ENCODE results near the gene IL32.
A peak's percentile ranks its signal among the peaks of the same experiment; 100 is the strongest.
"Not testable (repeated sequence)": the region's sequence is repeated elsewhere in the genome, so short reads cannot be mapped to it uniquely, and the experiment has no call there.

IL32 gene

DNA sequence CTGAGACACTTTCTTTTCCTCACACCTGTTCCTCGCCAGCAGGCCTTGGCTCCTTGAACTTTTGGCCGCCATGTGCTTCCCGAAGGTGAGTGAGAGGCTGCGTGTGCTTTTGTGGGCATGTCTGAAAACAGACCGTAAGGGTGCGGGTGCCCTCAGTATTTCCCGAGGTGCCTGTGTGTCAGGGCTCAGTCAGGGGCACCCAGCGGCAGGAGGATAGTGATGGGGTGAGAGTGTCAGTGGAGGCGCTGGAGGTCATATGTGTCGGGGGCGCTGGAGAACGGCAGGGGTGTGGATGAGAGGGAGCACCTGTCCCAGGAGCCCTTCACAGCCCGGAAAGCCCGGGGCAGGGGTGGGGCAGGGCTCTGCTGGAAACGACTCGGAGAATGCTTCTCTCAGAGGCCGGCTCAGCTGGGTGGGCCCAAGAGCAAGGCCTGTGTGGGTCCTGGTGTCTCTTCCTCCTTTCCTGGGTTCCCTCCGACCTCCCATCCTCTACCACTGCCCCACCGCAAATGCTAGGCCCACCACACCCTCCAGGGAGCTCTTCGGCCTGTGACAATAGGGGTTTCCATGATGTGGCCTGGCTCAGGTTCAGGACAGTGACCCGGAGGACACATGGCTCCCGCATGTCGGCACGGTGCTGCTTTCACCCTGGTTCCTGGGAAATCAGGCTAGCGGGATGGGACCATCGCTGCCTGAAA lies 451 bp downstream of the IL32 start:
- Histone ChIP-seq H3K36me3 (ENCODE audit: control insufficient read depth, insufficient read depth, low read length, severe bottlenecking) (no peaks in the 10 kb centered on the region), H3K4me1 (ENCODE audit: control insufficient read depth, insufficient read depth, low read length) (peaks cover 8% of the 10 kb centered on the region), H3K27me3 (replicated peaks; ENCODE audit: control insufficient read depth, insufficient read depth, low read length) (peaks cover 7% of the 10 kb centered on the region), H3K9ac (ENCODE audit: low read length) (peak overlapping the region; percentile 15), H3K4me3 (ENCODE audit: low read length) (peak overlapping the region; percentile 54), H3K9me3 (ENCODE audit: control insufficient read depth, low read length) (no peaks in the 10 kb centered on the region)
- no peak for DNase-seq (ENCODE audit: low read depth)

DNA sequence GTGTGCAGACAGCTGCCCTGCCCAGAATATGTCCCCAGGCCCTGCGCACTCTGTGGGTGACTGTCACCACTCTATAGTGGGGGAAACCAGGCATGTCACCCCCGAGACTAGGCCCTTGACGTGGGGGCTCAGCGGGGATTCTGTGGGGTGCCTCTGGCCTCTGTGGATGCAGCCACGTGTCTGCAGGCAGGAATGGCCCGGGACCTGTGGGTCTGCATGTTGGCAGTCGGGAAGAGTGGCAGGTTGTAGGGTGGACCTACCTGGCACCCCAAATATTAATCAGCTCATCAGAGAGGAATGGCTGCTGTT lies 954 bp downstream of the IL32 start:
- no peak overlapping the region for H3K4me3 ChIP-seq (ENCODE audit: low read length)
- DNase-seq (ENCODE audit: low read depth) = no peak
- peaks cover 8% of the 10 kb centered on the region for H3K4me1 ChIP-seq (ENCODE audit: control insufficient read depth, insufficient read depth, low read length)
- no peaks in the 10 kb centered on the region for H3K36me3 ChIP-seq (ENCODE audit: control insufficient read depth, insufficient read depth, low read length, severe bottlenecking)
- H3K27me3 ChIP-seq (replicated peaks; ENCODE audit: control insufficient read depth, insufficient read depth, low read length) = peaks cover 11% of the 10 kb centered on the region
- H3K9ac ChIP-seq (ENCODE audit: low read length) = no peak overlapping the region
- H3K9me3 ChIP-seq (ENCODE audit: control insufficient read depth, low read length) = no peaks in the 10 kb centered on the region

DNA sequence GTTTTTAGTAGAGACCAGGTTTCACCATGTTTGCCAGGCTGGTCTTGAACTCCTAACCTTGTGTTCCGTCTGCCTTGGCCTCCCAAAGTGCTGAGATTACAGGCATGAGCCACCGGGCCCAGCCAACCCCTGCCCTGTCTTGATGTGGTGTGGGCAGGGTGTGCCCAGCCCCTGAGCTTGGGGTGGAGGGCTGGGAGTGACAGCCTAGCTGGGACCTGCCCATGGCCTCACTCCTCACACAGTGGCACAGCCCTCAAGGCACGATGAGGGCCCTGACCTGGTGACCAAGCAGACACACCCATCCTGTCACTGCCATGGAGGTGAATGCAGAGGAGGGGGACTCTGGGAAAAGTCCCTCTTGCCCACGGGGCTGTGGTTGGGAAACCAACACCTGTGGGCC lies 3.0 kb downstream of the IL32 start:
- no peak overlapping the region for H3K9ac ChIP-seq (ENCODE audit: low read length)
- no peak overlapping the region for H3K4me3 ChIP-seq (ENCODE audit: low read length)
- H3K9me3 ChIP-seq (ENCODE audit: control insufficient read depth, low read length) = no peaks in the 10 kb centered on the region
- H3K4me1 ChIP-seq (ENCODE audit: control insufficient read depth, insufficient read depth, low read length) = peaks cover 8% of the 10 kb centered on the region
- peaks cover 16% of the 10 kb centered on the region for H3K27me3 ChIP-seq (replicated peaks; ENCODE audit: control insufficient read depth, insufficient read depth, low read length)
- no peak for DNase-seq (ENCODE audit: low read depth)
- H3K36me3 ChIP-seq (ENCODE audit: control insufficient read depth, insufficient read depth, low read length, severe bottlenecking) = no peaks in the 10 kb centered on the region

DNA sequence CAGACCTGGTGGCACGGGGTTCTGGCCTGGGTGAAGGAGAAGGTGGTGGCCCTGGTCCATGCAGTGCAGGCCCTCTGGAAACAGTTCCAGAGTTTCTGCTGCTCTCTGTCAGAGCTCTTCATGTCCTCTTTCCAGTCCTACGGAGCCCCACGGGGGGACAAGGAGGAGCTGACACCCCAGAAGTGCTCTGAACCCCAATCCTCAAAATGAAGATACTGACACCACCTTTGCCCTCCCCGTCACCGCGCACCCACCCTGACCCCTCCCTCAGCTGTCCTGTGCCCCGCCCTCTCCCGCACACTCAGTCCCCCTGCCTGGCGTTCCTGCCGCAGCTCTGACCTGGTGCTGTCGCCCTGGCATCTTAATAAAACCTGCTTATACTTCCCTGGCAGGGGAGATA lies 3.7 kb downstream of the IL32 start:
- not testable (repeated sequence) for H3K4me3 ChIP-seq (ENCODE audit: low read length); DNase-seq (ENCODE audit: low read depth); H3K9ac ChIP-seq (ENCODE audit: low read length); H3K4me1 ChIP-seq (ENCODE audit: control insufficient read depth, insufficient read depth, low read length); H3K36me3 ChIP-seq (ENCODE audit: control insufficient read depth, insufficient read depth, low read length, severe bottlenecking); H3K9me3 ChIP-seq (ENCODE audit: control insufficient read depth, low read length)
- peaks cover 23% of the 10 kb centered on the region for H3K27me3 ChIP-seq (replicated peaks; ENCODE audit: control insufficient read depth, insufficient read depth, low read length)

DNA sequence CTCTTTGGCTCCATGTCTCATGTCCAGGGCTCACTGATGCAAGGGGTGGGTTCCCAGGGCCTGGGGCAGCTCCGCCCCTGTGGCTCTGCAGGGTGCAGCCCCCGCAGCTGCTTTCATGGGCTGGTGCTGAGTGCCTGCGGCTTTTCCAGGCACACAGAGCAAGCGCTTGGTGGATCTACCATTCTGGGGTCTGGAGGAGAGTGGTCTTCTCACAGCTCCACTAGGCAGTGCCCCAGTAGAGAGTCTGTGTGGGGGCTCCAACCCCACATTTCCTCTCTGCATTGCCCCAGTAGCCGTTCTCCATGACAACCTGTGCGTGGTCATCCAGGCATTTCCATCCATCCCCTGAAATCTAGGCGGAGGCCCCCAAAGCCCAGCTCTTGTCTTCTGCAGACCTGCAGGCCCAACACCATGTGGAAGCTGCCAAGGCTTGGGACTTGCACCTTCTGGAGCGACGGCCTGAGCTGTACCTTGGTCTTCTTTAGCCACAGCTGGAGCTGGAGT lies 5.2 kb downstream of the IL32 start:
- no peaks in the 10 kb centered on the region for H3K36me3 ChIP-seq (ENCODE audit: control insufficient read depth, insufficient read depth, low read length, severe bottlenecking)
- no peak for DNase-seq (ENCODE audit: low read depth)
- no peak overlapping the region for H3K4me3 ChIP-seq (ENCODE audit: low read length)
- H3K9ac ChIP-seq (ENCODE audit: low read length) = no peak overlapping the region
- no peaks in the 10 kb centered on the region for H3K4me1 ChIP-seq (ENCODE audit: control insufficient read depth, insufficient read depth, low read length)
- H3K9me3 ChIP-seq (ENCODE audit: control insufficient read depth, low read length) = no peaks in the 10 kb centered on the region
- peaks cover 19% of the 10 kb centered on the region for H3K27me3 ChIP-seq (replicated peaks; ENCODE audit: control insufficient read depth, insufficient read depth, low read length)

DNA sequence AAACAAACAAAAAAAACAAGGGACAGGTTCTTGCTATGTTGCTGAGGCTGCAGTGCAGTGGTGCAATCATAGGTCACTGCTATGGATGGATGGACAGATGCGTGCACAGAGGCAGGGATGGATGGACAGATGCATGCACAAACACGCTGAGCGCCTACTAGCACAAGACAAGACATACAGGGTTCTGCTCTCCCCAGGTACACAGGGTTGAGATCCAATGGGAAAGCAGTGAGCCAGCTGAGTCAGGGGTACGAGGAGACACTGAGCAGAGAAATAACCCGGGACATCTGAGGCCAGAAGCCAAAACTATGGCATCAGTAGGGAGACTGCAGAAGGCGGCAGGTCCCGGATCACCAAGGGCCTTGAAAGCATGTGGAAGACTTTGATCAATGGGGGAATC lies 6.2 kb downstream of the IL32 start:
- no peak for DNase-seq (ENCODE audit: low read depth)
- Histone ChIP-seq H3K9ac (ENCODE audit: low read length) (no peak overlapping the region), H3K9me3 (ENCODE audit: control insufficient read depth, low read length) (no peaks in the 10 kb centered on the region), H3K27me3 (replicated peaks; ENCODE audit: control insufficient read depth, insufficient read depth, low read length) (peaks cover 22% of the 10 kb centered on the region), H3K4me3 (ENCODE audit: low read length) (no peak overlapping the region), H3K4me1 (ENCODE audit: control insufficient read depth, insufficient read depth, low read length) (no peaks in the 10 kb centered on the region), H3K36me3 (ENCODE audit: control insufficient read depth, insufficient read depth, low read length, severe bottlenecking) (no peaks in the 10 kb centered on the region)

DNA sequence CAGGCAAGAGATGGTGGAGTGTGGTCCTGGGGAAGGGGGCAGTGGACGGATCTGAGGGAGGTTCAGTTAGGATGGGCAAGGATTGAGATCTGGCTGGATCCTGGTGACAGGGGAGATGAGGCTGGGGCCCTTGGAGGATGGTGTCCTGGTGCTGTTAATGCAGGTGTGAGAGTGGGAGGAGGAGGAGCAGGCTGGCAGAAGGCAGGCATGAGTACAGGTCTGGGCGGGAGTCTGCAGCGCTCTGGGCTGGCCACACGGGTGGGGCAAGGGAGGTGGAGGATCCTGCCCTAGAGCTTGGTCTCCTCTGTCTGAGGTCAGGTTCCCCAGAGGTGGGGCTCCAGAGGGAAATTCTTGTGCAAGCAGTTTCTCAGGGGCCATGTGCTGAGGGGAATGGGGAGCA lies 6.7 kb downstream of the IL32 start:
- DNase-seq (ENCODE audit: low read depth); H3K4me1 ChIP-seq (ENCODE audit: control insufficient read depth, insufficient read depth, low read length); H3K9ac ChIP-seq (ENCODE audit: low read length); H3K36me3 ChIP-seq (ENCODE audit: control insufficient read depth, insufficient read depth, low read length, severe bottlenecking); H3K4me3 ChIP-seq (ENCODE audit: low read length); H3K9me3 ChIP-seq (ENCODE audit: control insufficient read depth, low read length): not testable (repeated sequence)
- peaks cover 24% of the 10 kb centered on the region for H3K27me3 ChIP-seq (replicated peaks; ENCODE audit: control insufficient read depth, insufficient read depth, low read length)

DNA sequence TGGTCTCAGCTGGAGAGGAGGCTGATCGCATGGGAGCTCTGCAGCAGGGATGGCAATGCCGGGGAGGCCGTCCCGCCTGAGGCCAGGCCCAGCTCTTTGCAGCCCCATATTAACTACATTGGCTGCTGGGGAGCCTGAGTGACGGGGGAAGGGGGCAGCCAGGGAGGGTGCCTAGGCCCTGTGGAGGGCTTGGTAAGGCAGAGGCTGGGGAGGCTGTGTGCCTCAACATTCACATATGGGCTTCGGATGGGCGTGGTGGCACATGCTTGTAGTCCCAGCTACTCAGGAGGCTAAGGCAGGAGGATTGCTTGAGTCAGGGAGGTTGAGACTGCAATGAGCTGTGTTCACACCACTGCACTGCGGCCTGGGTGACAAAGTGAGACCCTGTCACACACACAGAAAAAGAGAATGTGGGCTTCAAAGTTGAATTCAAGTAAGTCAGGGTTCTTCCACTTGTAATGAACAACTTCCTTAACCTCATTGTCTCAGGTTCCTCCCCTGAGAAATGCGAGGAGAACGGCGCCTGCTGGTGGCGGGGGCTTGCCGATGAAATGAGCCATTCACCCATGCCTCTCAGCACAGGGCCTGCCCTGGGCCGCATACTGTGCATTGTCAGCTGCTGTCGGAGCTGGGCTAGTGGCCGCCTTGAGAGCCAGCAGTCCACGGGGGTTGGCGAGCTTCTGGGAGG lies 7.3 kb downstream of the IL32 start:
- DNase-seq (ENCODE audit: low read depth); H3K36me3 ChIP-seq (ENCODE audit: control insufficient read depth, insufficient read depth, low read length, severe bottlenecking); H3K9me3 ChIP-seq (ENCODE audit: control insufficient read depth, low read length); H3K9ac ChIP-seq (ENCODE audit: low read length); H3K4me1 ChIP-seq (ENCODE audit: control insufficient read depth, insufficient read depth, low read length); H3K4me3 ChIP-seq (ENCODE audit: low read length): not testable (repeated sequence)
- peaks cover 27% of the 10 kb centered on the region for H3K27me3 ChIP-seq (replicated peaks; ENCODE audit: control insufficient read depth, insufficient read depth, low read length)

DNA sequence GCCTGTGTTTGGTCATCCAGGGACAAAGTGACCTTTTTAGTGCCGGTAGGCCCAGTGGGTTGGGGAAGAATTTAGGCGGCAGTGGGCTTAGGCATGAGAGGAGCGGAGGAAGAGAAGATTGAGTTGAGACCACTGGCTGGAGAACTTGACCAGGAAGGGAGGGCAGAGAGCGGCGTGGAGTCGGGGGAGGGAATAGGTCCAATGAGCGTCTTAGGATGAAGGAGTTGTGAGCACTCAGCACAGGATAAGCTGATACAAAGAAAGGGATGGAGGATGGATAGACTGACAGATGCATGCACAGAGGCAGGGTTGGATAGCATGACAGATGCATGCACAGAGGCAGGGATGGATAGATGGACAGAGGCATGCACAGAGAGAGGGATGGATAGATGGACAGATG lies 8.0 kb downstream of the IL32 start:
- Histone ChIP-seq H3K36me3 (ENCODE audit: control insufficient read depth, insufficient read depth, low read length, severe bottlenecking) (no peaks in the 10 kb centered on the region), H3K27me3 (replicated peaks; ENCODE audit: control insufficient read depth, insufficient read depth, low read length) (peaks cover 29% of the 10 kb centered on the region), H3K9me3 (ENCODE audit: control insufficient read depth, low read length) (no peaks in the 10 kb centered on the region), H3K4me3 (ENCODE audit: low read length) (no peak overlapping the region), H3K4me1 (ENCODE audit: control insufficient read depth, insufficient read depth, low read length) (no peaks in the 10 kb centered on the region), H3K9ac (ENCODE audit: low read length) (no peak overlapping the region)
- DNase-seq (ENCODE audit: low read depth) = no peak

DNA sequence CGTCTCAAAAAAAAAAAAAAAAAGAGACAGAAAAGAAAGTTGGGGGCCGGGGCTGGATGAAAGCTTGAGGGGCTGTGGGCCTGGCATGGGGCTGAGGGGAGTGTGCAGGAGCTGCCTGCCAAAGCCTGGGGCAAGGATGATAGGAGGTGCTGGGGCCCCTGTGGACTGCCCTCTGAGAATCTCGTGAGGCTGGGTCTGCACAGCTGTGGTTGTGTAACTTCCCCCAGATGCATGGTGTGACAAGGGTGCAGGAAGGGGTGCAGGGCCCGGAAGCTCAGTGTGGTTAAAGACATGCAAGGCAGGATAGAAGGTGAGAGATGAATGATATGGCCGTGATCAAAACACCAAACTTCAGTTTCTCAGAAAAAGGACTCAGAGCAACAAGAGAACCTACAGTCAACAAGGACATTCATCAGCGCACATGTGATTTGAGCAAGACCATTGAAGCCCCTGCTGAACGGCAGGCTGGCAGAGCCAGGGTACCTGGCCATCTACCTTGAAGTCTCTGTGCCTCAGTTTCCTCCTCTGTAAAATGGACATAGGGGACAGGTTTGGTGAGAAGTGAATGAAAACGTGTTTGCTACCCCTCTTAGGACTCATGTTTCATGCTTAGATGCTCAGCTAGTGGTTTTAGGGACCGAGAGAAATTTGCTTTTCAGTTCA lies 9.6 kb downstream of the IL32 start:
- H3K4me1 ChIP-seq (ENCODE audit: control insufficient read depth, insufficient read depth, low read length) = no peaks in the 10 kb centered on the region
- H3K4me3 ChIP-seq (ENCODE audit: low read length) = no peak overlapping the region
- H3K9ac ChIP-seq (ENCODE audit: low read length) = no peak overlapping the region
- no peaks in the 10 kb centered on the region for H3K36me3 ChIP-seq (ENCODE audit: control insufficient read depth, insufficient read depth, low read length, severe bottlenecking)
- H3K27me3 ChIP-seq (replicated peaks; ENCODE audit: control insufficient read depth, insufficient read depth, low read length) = peaks cover 31% of the 10 kb centered on the region
- DNase-seq (ENCODE audit: low read depth) = no peak
- no peaks in the 10 kb centered on the region for H3K9me3 ChIP-seq (ENCODE audit: control insufficient read depth, low read length)

DNA sequence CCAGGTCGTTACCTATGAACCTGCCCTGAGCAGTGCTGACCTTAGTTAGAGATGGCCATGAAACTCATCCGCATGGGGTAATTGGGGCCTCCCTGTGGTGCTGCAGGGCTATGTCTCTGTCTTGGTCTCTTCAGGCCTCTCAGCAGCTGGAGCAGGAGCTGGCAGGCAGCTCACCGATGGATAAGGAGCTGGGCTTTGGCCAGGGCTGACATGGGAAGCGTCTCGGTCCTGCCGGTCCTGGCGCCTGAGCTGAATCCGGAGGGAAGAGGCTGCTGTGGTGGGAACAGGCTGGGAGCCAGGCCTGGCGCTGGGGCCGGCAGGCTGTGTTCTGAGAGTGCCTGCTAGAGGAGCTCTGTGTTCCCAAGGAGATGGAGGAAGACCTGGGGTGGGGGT lies 10.1 kb downstream of the IL32 start:
- Histone ChIP-seq H3K9ac (ENCODE audit: low read length) (no peak overlapping the region), H3K36me3 (ENCODE audit: control insufficient read depth, insufficient read depth, low read length, severe bottlenecking) (no peaks in the 10 kb centered on the region), H3K4me1 (ENCODE audit: control insufficient read depth, insufficient read depth, low read length) (no peaks in the 10 kb centered on the region)

More for the DNA sequence above, 10.1 kb downstream of the IL32 start:
- peaks cover 31% of the 10 kb centered on the region for H3K27me3 ChIP-seq (replicated peaks; ENCODE audit: control insufficient read depth, insufficient read depth, low read length)
- H3K9me3 ChIP-seq (ENCODE audit: control insufficient read depth, low read length) = no peaks in the 10 kb centered on the region
- H3K4me3 ChIP-seq (ENCODE audit: low read length) = no peak overlapping the region
- DNase-seq (ENCODE audit: low read depth) = no peak
